GM12878 (cell line): Measurements from ENCODE around the gene CTNNBL1. TPM values are rescaled to one million over a fixed set of nuclear protein-coding genes. Genes with fewer than 3 reads are reported as not detected.

Experiments used
- ATAC-seq: fragments of 200-7000 bp; cut with Tn5 transposase; 3 replicates; pipeline ENCODE4 v1.9.1; 2020; ENCODE audit warnings: mild to moderate bottlenecking, moderate library complexity
- BruUV-seq: library from RNA; stranded (reverse); fragments of 400-500 nt; replicated peaks from 2 replicates; lab custom pipeline; 2021; lab: Mats Ljungman, UMichigan
- CTCF ChIA-PET: fragments of 300-600 bp; sonication (Branson Sonifier 250); formaldehyde crosslinking; extraction: SDS; loops from one replicate; lab custom pipeline; 2021; ENCODE audit warnings: inconsistent platforms; lab: Yijun Ruan, JAX
- POLR2A ChIA-PET: fragments of 350-600 bp; formaldehyde crosslinking; extraction: SDS; loops from one replicate; lab custom pipeline; 2021; ENCODE audit warnings: inconsistent platforms; lab: Charles Lee
- RAD21 ChIA-PET: fragments of 300-600 bp; sonication (Branson Sonifier 250); formaldehyde crosslinking; loops from one replicate; lab custom pipeline; 2023; ENCODE audit warnings: antibody characterized with exemption; ENCODE audit not compliant: unreplicated experiment; lab: Charles Lee
- SMC1A ChIA-PET: fragments of 300-600 bp; sonication (Branson Sonifier 250); formaldehyde crosslinking; loops from one replicate; lab custom pipeline; 2023; ENCODE audit not compliant: unreplicated experiment, uncharacterized antibody; lab: Charles Lee
- DNase-seq: peaks from one replicate; pipeline ENCODE4 v3.0.0-alpha.2; 2011; ENCODE audit warnings: low read depth, low spot score
- FAIRE-seq: peaks from 3 replicates; lab custom pipeline; 2011; peaks lifted over from hg19 to GRCh38; lab: Jason Lieb, UNC
- H2AFZ ChIP-seq: 2 replicates; pipeline ENCODE4 v1.6.0; 2011; ENCODE audit warnings: low read depth, low read length, control low read depth; ENCODE audit not compliant: control insufficient read depth
- H3K27ac ChIP-seq: 2 replicates; pipeline ENCODE4 v1.5.1; 2011; ENCODE audit warnings: control low read depth; ENCODE audit not compliant: control insufficient read depth, insufficient read depth
- H3K27me3 ChIP-seq, 2 experiments: replicated peaks in 1 of 2; 2 replicates each; pipeline versions ENCODE4 v1.6.0 to v1.6.1; 2011; ENCODE audit warnings: low read length in 1 of 2; ENCODE audit not compliant: control insufficient read depth in 2 of 2, insufficient read depth in 2 of 2
- H3K36me3 ChIP-seq, 2 experiments: 2 replicates each; pipeline ENCODE4 v1.5.1; 2011; ENCODE audit warnings: low read length in 1 of 2; ENCODE audit not compliant: control insufficient read depth in 2 of 2, insufficient read depth in 2 of 2
- H3K4me1 ChIP-seq: 2 replicates; pipeline ENCODE4 v1.6.1; 2011; ENCODE audit warnings: mild to moderate bottlenecking, low read length, moderate library complexity, mixed read lengths; ENCODE audit not compliant: control insufficient read depth, insufficient read depth
- H3K4me2 ChIP-seq: 2 replicates; pipeline ENCODE4 v1.6.0; 2011; ENCODE audit warnings: control low read depth; ENCODE audit not compliant: control insufficient read depth, insufficient read depth
- H3K4me3 ChIP-seq: fragments of 200-600 bp; sonication (generic); 2 replicates; pipeline ENCODE4 v1.5.1; 2016
- H3K79me2 ChIP-seq: 2 replicates; pipeline ENCODE4 v1.6.0; 2011; ENCODE audit warnings: low read length; ENCODE audit not compliant: control insufficient read depth, insufficient read depth
- H3K9ac ChIP-seq: 2 replicates; pipeline ENCODE4 v1.8.0; 2011; ENCODE audit warnings: low read length, control low read depth, mixed read lengths; ENCODE audit not compliant: control insufficient read depth, insufficient read depth
- H3K9me3 ChIP-seq: replicated peaks from 3 replicates; pipeline ENCODE4 v1.5.1; 2011; ENCODE audit warnings: mild to moderate bottlenecking, low read length; ENCODE audit not compliant: control insufficient read depth, insufficient read depth
- H4K20me1 ChIP-seq: 2 replicates; pipeline ENCODE4 v1.6.0; 2011; ENCODE audit not compliant: control insufficient read depth, insufficient read depth
- CBX3 ChIP-seq: fragments of 200-600 bp; sonication (generic); IDR thresholded peaks from 2 replicates; pipeline ENCODE4 v1.6.1; 2016; ENCODE audit warnings: low read depth, borderline replicate concordance
- FOS ChIP-seq: IDR thresholded peaks from 3 replicates; pipeline ENCODE4 v1.6.1; 2011; ENCODE audit warnings: borderline replicate concordance; ENCODE audit not compliant: insufficient read length; ENCODE audit errors: extremely low read depth
- MEF2A ChIP-seq: IDR thresholded peaks from 2 replicates; pipeline ENCODE4 v1.6.1; 2011; ENCODE audit warnings: low read depth, mild to moderate bottlenecking, low read length, moderate library complexity; ENCODE audit not compliant: insufficient read depth
- NBN ChIP-seq: fragments of 450-650 bp; IDR thresholded peaks from 2 replicates; pipeline ENCODE4 v1.6.1; 2016
- NFYB ChIP-seq: IDR thresholded peaks from 2 replicates; pipeline ENCODE4 v1.6.1; 2011; ENCODE audit warnings: low read depth, mild to moderate bottlenecking, low read length, improper control_type of control experiment, moderate library complexity; ENCODE audit not compliant: insufficient read depth
- NRF1 ChIP-seq: conservative IDR thresholded peaks from 2 replicates; pipeline ENCODE4 v1.6.1; 2011; ENCODE audit warnings: mild to moderate bottlenecking, low read depth, low read length, improper control_type of control experiment
- WGBS: methylation state at CpG from one replicate; pipeline ENCODE4 v1.1.6; 2016; ENCODE audit warnings: low lambda C conversion rate; ENCODE audit not compliant: insufficient replicate concordance, insufficient coverage; ENCODE audit errors: missing lambda C conversion rate; 5-methylcytosine and 5-hydroxymethylcytosine counted together
- in situ Hi-C: fragments of 300-500 bp; cut with MboI; formaldehyde crosslinking; loops from 9 replicates; pipeline ENCODE4 v1.14.3; 2018; ENCODE audit warnings: mixed read lengths
- intact Hi-C: fragments of 100-400 bp; cut with micrococcal nuclease; formaldehyde crosslinking; loops from one replicate; pipeline ENCODE4 v1.14.2; 2022; ENCODE audit not compliant: unreplicated experiment
- polyA plus RNA-seq, 11 experiments: library from polyadenylated mRNA; depleted of rRNA in 4 of 11; unstranded in 6 of 11; stranded (reverse) in 5 of 11; fragments of >200 nt; fragmentation: Nextera tagmentation in 4 of 11; fragmentation: Illumina TruSeq in 1 of 11; extraction: Ambion mirVana in 4 of 11; extraction: Trizol in 1 of 11; gene quantifications; 1 replicate in 1 of 11; 2 replicates in 10 of 11; pipeline versions ENCODE4 v1.2.1 to v1.2.3, GENCODE V29; 2011 to 2016; ENCODE audit warnings: inconsistent platforms in 2 of 11, missing spikeins in 2 of 11, low read depth in 1 of 11
- total RNA-seq, 4 experiments: library from RNA; depleted of rRNA in 3 of 4; stranded (reverse); fragments of >200 nt in 3 of 4; fragmentation: Illumina TruSeq in 1 of 4; extraction: Trizol in 1 of 4; gene quantifications; 2 replicates each; pipeline versions ENCODE4 v1.2.1 to v1.2.3, GENCODE V29; 2013 to 2021

Gene CTNNBL1
- total and polyA plus RNA-seq, 10 of the 15 experiments (the other 5 are each of a cell fraction or from before 2014, with no cell fraction given), result 43.1 to 102 (median 67.8) TPM

DNA sequence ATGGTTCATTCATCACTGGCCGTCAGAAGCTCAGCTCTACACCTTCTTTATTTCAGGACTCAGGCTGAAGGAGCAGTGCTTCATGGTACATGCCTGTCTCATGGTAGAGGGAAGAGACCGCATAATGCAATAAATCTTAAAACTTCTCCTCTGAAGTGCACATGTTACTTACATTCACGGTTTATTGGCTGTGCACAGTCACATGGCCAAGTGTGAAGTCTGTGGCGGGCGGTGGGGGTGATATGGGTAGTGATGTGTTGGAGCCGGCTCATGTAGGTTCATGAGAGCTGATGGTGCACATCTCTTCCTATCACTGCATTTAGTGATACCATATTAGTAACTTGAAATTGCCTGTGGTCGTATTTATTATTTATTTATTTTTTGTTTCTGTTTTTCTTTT, 102.9 kb downstream of the CTNNBL1 start:
- Histone ChIP-seq H3K4me1 (no peaks in the 10 kb centered on the region), H3K79me2 (no peaks in the 10 kb centered on the region), H3K4me2 (no peak overlapping the region), H3K9me3 (no peaks in the 10 kb centered on the region), H3K4me3 (no peak overlapping the region), H3K27ac (no peak overlapping the region), H4K20me1 (no peaks in the 10 kb centered on the region), H2AFZ (no peak overlapping the region), H3K36me3 (peaks cover 2 to 6% of the 10 kb centered on the region in 2 experiments; a peak in 2 of 4 replicates), H3K27me3 (no peaks in the 10 kb centered on the region), H3K9ac (no peak overlapping the region)
- no TSS peak for BruUV-seq
- intact Hi-C loops (no loop called here), in situ Hi-C loops (no loop called here)
- ChIA-PET POLR2A (no interaction called here), SMC1A (no interaction called here), RAD21 (no interaction called here), CTCF (no interaction called here)
- no peak for ATAC-seq
- TF ChIP-seq NFYB (0 out of 2 replicates have a peak, but pooled peaks have one; percentile 22), NRF1 (no peak)
- 85% methylated on average over 7 of the region's 7 CpGs for WGBS
- DNase-seq, result no peak
- FAIRE-seq, result no peak

DNA sequence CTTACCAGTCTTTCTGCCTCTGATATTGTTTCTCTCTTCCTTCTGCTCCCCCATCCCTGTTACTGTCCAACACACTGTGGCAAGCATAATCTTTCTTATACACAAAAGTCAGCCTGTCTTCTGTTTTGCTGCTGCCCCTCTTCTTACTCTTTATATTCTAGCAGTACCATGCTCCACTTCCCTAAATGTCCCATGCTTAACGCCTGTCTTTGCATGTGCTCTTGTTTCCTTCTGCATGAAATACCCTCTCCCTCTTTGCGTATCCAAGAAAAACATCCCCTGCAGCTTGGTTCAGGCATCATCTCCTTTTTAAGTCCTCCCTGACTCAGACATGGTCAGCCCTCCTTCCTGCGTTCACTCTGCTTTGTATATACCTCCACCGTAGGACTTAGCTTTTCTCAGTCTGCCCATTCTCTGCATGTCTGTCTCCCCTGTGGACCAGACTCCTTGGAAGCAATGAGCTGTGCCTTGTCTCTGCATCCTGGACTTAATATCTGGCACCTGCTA, 103.9 kb downstream of the CTNNBL1 start:
- ATAC-seq, result no peak
- DNase-seq, result no peak
- Histone ChIP-seq H3K36me3 (peaks cover 2 to 6% of the 10 kb centered on the region in 2 experiments; a peak in 2 of 4 replicates), H3K79me2 (no peaks in the 10 kb centered on the region), H3K4me2 (no peak overlapping the region), H3K4me3 (no peak overlapping the region), H3K4me1 (no peaks in the 10 kb centered on the region), H3K9ac (no peak overlapping the region), H4K20me1 (no peaks in the 10 kb centered on the region), H3K27ac (no peak overlapping the region), H3K9me3 (no peaks in the 10 kb centered on the region), H3K27me3 (no peaks in the 10 kb centered on the region), H2AFZ (no peak overlapping the region)
- in situ Hi-C loops, result no loop called here
- RAD21 ChIA-PET, result no interaction called here
- 99% methylated on average over 4 of the region's 4 CpGs for WGBS
- SMC1A ChIA-PET, result no interaction called here
- no TSS peak for BruUV-seq
- CTCF ChIA-PET, result no interaction called here
- intact Hi-C loops, result no loop called here
- POLR2A ChIA-PET, result no interaction called here
- no peak for TF ChIP-seq FOS
- TF ChIP-seq MEF2A, result no peak
- TF ChIP-seq NBN, result no peak
- TF ChIP-seq CBX3, result no peak
- FAIRE-seq, result no peak
